IMR-90 (cell line): ENCODE measurements around the gene HEXIM1. TPM values are rescaled to one million over a fixed set of nuclear protein-coding genes. Genes with fewer than 3 reads are reported as not detected.
A peak's percentile ranks its signal among the peaks of the same experiment; 100 is the strongest.

Experiments used
- ATAC-seq: fragments of 200-7000 bp; cut with Tn5 transposase; 2 replicates; pipeline ENCODE4 v1.9.1; 2020; ENCODE audit warnings: low read depth, mild to moderate bottlenecking, moderate library complexity
- BruUV-seq: library from RNA; stranded (reverse); fragments of 400-500 nt; replicated peaks from 2 replicates; lab custom pipeline; 2021; lab: Mats Ljungman, UMichigan
- CTCF ChIA-PET: fragments of 300-600 bp; formaldehyde crosslinking; extraction: SDS; loops from one replicate; lab custom pipeline; 2021; ENCODE audit warnings: antibody characterized with exemption; lab: Yijun Ruan, JAX
- POLR2A ChIA-PET: fragments of 300-600 bp; sonication (Branson Sonifier 250); formaldehyde crosslinking; loops from one replicate; lab custom pipeline; 2022; ENCODE audit warnings: antibody characterized with exemption; ENCODE audit not compliant: unreplicated experiment; lab: Charles Lee
- DNase-seq: peaks from one replicate; pipeline ENCODE4 v3.0.0; 2013
- H2AFZ ChIP-seq: replicated peaks from 2 replicates; pipeline ENCODE3; 2013; ENCODE audit warnings: low read length, mild to moderate bottlenecking; ENCODE audit not compliant: poor library complexity
- H2AK5ac ChIP-seq: 2 replicates; pipeline ENCODE4 v1.6.1; 2013; ENCODE audit warnings: low read depth, low read length, inconsistent platforms
- H2AK9ac ChIP-seq: replicated peaks from 2 replicates; pipeline ENCODE3; 2013; ENCODE audit warnings: mild to moderate bottlenecking, low read depth, low read length, moderate library complexity; ENCODE audit not compliant: poor library complexity
- H2BK120ac ChIP-seq: 2 replicates; pipeline ENCODE4 v1.6.1; 2013; ENCODE audit warnings: low read depth, low read length, inconsistent platforms
- H2BK15ac ChIP-seq: 3 replicates; pipeline ENCODE4 v1.6.1; 2013; ENCODE audit warnings: low read depth, low read length, inconsistent platforms
- H2BK20ac ChIP-seq: 2 replicates; pipeline ENCODE4 v1.6.1; 2013; ENCODE audit warnings: low read depth, mild to moderate bottlenecking, inconsistent platforms, low read length, moderate library complexity
- H2BK5ac ChIP-seq: 2 replicates; pipeline ENCODE4 v1.6.1; 2013; ENCODE audit warnings: mild to moderate bottlenecking, low read depth, low read length, inconsistent platforms; ENCODE audit not compliant: poor library complexity, severe bottlenecking
- H3K14ac ChIP-seq: replicated peaks from 2 replicates; pipeline ENCODE4 v1.6.1; 2013; ENCODE audit warnings: low read depth, low read length, inconsistent platforms
- H3K18ac ChIP-seq: 2 replicates; pipeline ENCODE4 v1.6.1; 2013; ENCODE audit warnings: low read depth, low read length, control low read depth
- H3K23ac ChIP-seq: 2 replicates; pipeline ENCODE4 v1.6.1; 2013; ENCODE audit warnings: low read depth, low read length, inconsistent platforms
- H3K27ac ChIP-seq: 2 replicates; pipeline ENCODE4 v1.5.1; 2013; ENCODE audit warnings: mild to moderate bottlenecking, control low read depth, low read length; ENCODE audit not compliant: insufficient read depth
- H3K27me3 ChIP-seq: 2 replicates; pipeline ENCODE4 v1.6.1; 2013; ENCODE audit warnings: low read length; ENCODE audit not compliant: control insufficient read depth, insufficient read depth
- H3K36me3 ChIP-seq: 2 replicates; pipeline ENCODE4 v1.6.1; 2013; ENCODE audit warnings: low read length, mixed read lengths; ENCODE audit not compliant: control insufficient read depth, insufficient read depth
- H3K4ac ChIP-seq: 2 replicates; pipeline ENCODE4 v1.6.1; 2013; ENCODE audit warnings: low read depth, low read length, inconsistent platforms
- H3K4me1 ChIP-seq: 2 replicates; pipeline ENCODE4 v1.6.1; 2013; ENCODE audit warnings: low read length, mixed read lengths; ENCODE audit not compliant: control insufficient read depth, insufficient read depth
- H3K4me2 ChIP-seq: 2 replicates; pipeline ENCODE4 v1.6.1; 2013; ENCODE audit warnings: low read depth, mild to moderate bottlenecking, control low read depth, low read length, moderate library complexity
- H3K4me3 ChIP-seq: 2 replicates; pipeline ENCODE4 v1.5.1; 2013; ENCODE audit warnings: low read depth, mild to moderate bottlenecking, control low read depth, low read length, moderate library complexity; ENCODE audit not compliant: insufficient read depth
- H3K56ac ChIP-seq: 2 replicates; pipeline ENCODE4 v1.6.1; 2013; ENCODE audit warnings: low read length, inconsistent platforms; ENCODE audit not compliant: insufficient read depth; ENCODE audit errors: extremely low read depth
- H3K79me1 ChIP-seq, 2 experiments: 2 replicates each; pipeline ENCODE4 v1.6.1; 2013; ENCODE audit warnings: low read length in 2 of 2, inconsistent platforms in 1 of 2, low read depth in 1 of 2
- H3K9ac ChIP-seq: 2 replicates; pipeline ENCODE4 v1.6.1; 2013; ENCODE audit warnings: low read depth, low read length, control low read depth
- H3K9me1 ChIP-seq: 2 replicates; pipeline ENCODE4 v1.6.1; 2013; ENCODE audit warnings: low read length, inconsistent platforms; ENCODE audit not compliant: insufficient read depth
- H3K9me3 ChIP-seq: 2 replicates; pipeline ENCODE4 v1.6.1; 2013; ENCODE audit warnings: low read length; ENCODE audit not compliant: control insufficient read depth, insufficient read depth
- H4K20me1 ChIP-seq: 2 replicates; pipeline ENCODE4 v1.6.1; 2013; ENCODE audit warnings: low read length, inconsistent platforms; ENCODE audit not compliant: insufficient read depth
- H4K5ac ChIP-seq: 2 replicates; pipeline ENCODE4 v1.6.1; 2013; ENCODE audit warnings: mild to moderate bottlenecking, low read depth, low read length, control low read depth
- H4K8ac ChIP-seq, 2 experiments: 2 replicates each; pipeline ENCODE4 v1.6.1; 2013; ENCODE audit warnings: low read depth in 2 of 2, low read length in 2 of 2, control low read depth in 1 of 2, inconsistent platforms in 1 of 2
- H4K91ac ChIP-seq: 2 replicates; pipeline ENCODE4 v1.6.1; 2013; ENCODE audit warnings: low read depth, low read length, inconsistent platforms; ENCODE audit not compliant: insufficient read depth
- BHLHE40 ChIP-seq: fragments of 150-350 bp; IDR thresholded peaks from 2 replicates; pipeline ENCODE4 v1.6.1; 2016; ENCODE audit warnings: mild to moderate bottlenecking, low read depth, low read length
- CEBPB ChIP-seq: IDR thresholded peaks from 2 replicates; pipeline ENCODE4 v1.6.1; 2012; ENCODE audit warnings: low read depth, low read length, improper control_type of control experiment
- CHD1 ChIP-seq: IDR thresholded peaks from 2 replicates; pipeline ENCODE4 v1.6.1; 2012; ENCODE audit warnings: low read depth, low read length, improper control_type of control experiment
- ELK1 ChIP-seq: fragments of 150-350 bp; IDR thresholded peaks from 2 replicates; pipeline ENCODE4 v1.6.1; 2016; ENCODE audit warnings: low read depth, mild to moderate bottlenecking, low read length, moderate library complexity, borderline replicate concordance
- FOS ChIP-seq: fragments of 150-350 bp; IDR thresholded peaks from 2 replicates; pipeline ENCODE4 v1.6.1; 2016; ENCODE audit warnings: low read depth, low read length
- MAFK ChIP-seq: IDR thresholded peaks from 2 replicates; pipeline ENCODE4 v1.6.1; 2012; ENCODE audit warnings: low read depth, low read length, improper control_type of control experiment
- MAZ ChIP-seq: IDR thresholded peaks from 2 replicates; pipeline ENCODE4 v1.6.1; 2012; ENCODE audit warnings: low read depth, mild to moderate bottlenecking, low read length, improper control_type of control experiment, moderate library complexity, borderline replicate concordance
- MXI1 ChIP-seq: IDR thresholded peaks from 2 replicates; pipeline ENCODE4 v1.6.1; 2012; ENCODE audit warnings: low read depth, mild to moderate bottlenecking, low read length, moderate library complexity, borderline replicate concordance
- NFE2L2 ChIP-seq: fragments of 150-350 bp; IDR thresholded peaks from 2 replicates; pipeline ENCODE4 v1.6.1; 2016; ENCODE audit warnings: low read depth, mild to moderate bottlenecking, low read length
- POLR2A ChIP-seq: IDR thresholded peaks from 2 replicates; pipeline ENCODE4 v1.6.1; 2012; ENCODE audit warnings: mild to moderate bottlenecking, low read depth, low read length
- RAD21 ChIP-seq: IDR thresholded peaks from 2 replicates; pipeline ENCODE4 v1.6.1; 2012; ENCODE audit warnings: low read length, improper control_type of control experiment
- RCOR1 ChIP-seq: IDR thresholded peaks from 2 replicates; pipeline ENCODE4 v1.6.1; 2012; ENCODE audit warnings: mild to moderate bottlenecking, low read length, improper control_type of control experiment; ENCODE audit not compliant: insufficient replicate concordance
- RFX5 ChIP-seq: IDR thresholded peaks from 2 replicates; pipeline ENCODE4 v1.8.0; 2012; ENCODE audit warnings: low read depth, mild to moderate bottlenecking, low read length, moderate library complexity
- SMC3 ChIP-seq: fragments of 150-350 bp; IDR thresholded peaks from 2 replicates; pipeline ENCODE4 v1.6.1; 2016; ENCODE audit warnings: low read depth, mild to moderate bottlenecking, antibody characterized with exemption, low read length, moderate library complexity
- USF2 ChIP-seq: fragments of 150-350 bp; IDR thresholded peaks from 2 replicates; pipeline ENCODE4 v1.6.1; 2017; ENCODE audit warnings: mild to moderate bottlenecking, antibody characterized with exemption, low read length, low read depth
- WGBS, 2 experiments: methylation state at CpG; one replicate each; pipeline versions ENCODE4 v1.1.5 to v1.1.7; 2013; ENCODE audit warnings: missing lambda C conversion rate in 2 of 2; ENCODE audit not compliant: insufficient read length in 1 of 2; ENCODE audit errors: extremely low coverage in 2 of 2; 5-methylcytosine and 5-hydroxymethylcytosine counted together
- dilution Hi-C: fragments of 300-500 bp; cut with HindIII; formaldehyde crosslinking; loops from one replicate; pipeline ENCODE4 v1.14.3; 2018; ENCODE audit warnings: low sequenced_read_pairs; ENCODE audit not compliant: unreplicated experiment
- in situ Hi-C: fragments of 300-500 bp; cut with MboI; formaldehyde crosslinking; loops from 3 replicates; pipeline ENCODE4 v1.14.3; 2019; ENCODE audit warnings: low sequenced_read_pairs, inconsistent platforms, mixed read lengths
- intact Hi-C: fragments of 100-400 bp; cut with micrococcal nuclease; formaldehyde crosslinking; loops from 2 replicates; pipeline ENCODE4 v1.10.0; 2022
- polyA plus RNA-seq, 3 experiments: library from polyadenylated mRNA; depleted of rRNA; stranded (reverse); fragments of >200 nt; gene quantifications; 2 replicates each; pipeline ENCODE4 v1.2.3, GENCODE V29; 2012; ENCODE audit warnings: low replicate concordance in 1 of 3
- total RNA-seq: library from RNA; depleted of rRNA; stranded (reverse); fragments of >200 nt; gene quantifications from 2 replicates; pipeline ENCODE4 v1.2.3, GENCODE V29; 2012
- TF ChIP-seq, protein P1 (sequence below): conservative IDR thresholded peaks from 2 replicates; pipeline ENCODE4 v1.5.1; 2012; ENCODE audit warnings: mild to moderate bottlenecking, low read depth, low read length, improper control_type of control experiment

HEXIM1 gene
- total and polyA plus RNA-seq, 2 of the 4 experiments (the other 2 are of a cell fraction), result 5.9 to 14.5 TPM

DNA sequence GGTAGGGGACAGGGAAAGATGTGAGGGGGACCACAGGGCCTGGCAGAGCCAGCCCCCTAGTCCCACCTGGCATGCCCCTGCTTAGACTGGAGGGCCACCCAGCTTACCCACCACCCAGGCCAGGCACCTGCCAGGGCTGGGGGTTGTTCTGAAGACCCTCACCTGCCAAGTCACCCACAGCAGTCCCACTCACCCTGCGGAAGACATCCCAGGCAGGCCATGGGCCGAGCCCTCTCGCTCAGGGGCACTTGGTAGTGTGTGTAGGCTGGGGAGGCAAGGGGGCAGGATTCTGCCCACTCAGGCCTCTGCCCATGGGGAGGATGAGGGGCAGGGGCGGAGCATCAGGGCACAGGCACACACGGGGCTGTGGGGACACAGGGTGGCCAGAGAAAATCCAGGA is 19.9 kb upstream of the HEXIM1 start:
- dilution Hi-C loops, result no loop called here
- Histone ChIP-seq H2BK5ac (peak overlapping the region; percentile 89), H2AK9ac (peak overlapping the region; percentile 39), H4K5ac (peak overlapping the region; percentile 18; the same call in 1 of the 2 replicates), H2BK15ac (no peak overlapping the region; the same call in 2 of the 3 replicates), H4K20me1 (peaks cover 9% of the 10 kb centered on the region; the same call in 1 of the 2 replicates), H3K9ac (0 out of 2 replicates have a peak overlapping the region, but pooled peaks have one; percentile 9), H3K4me1 (peaks cover 48% of the 10 kb centered on the region), H4K8ac (peak overlapping the region; percentile 72 to 94), H3K79me1 (peaks cover 54 to 80% of the 10 kb centered on the region in 2 experiments), H3K4ac (peak overlapping the region; percentile 98), H3K9me1 (peaks cover 42% of the 10 kb centered on the region), H2BK20ac (peak overlapping the region; percentile 43), H3K36me3 (no peaks in the 10 kb centered on the region), H3K18ac (peak overlapping the region; percentile 17; the same call in 1 of the 2 replicates), H2AFZ (peak overlapping the region; percentile 77), H3K4me2 (peak overlapping the region; percentile 10; the same call in 1 of the 2 replicates), H4K91ac (peak overlapping the region; percentile 88), H2AK5ac (peak overlapping the region; percentile 99), H3K9me3 (no peaks in the 10 kb centered on the region), H3K56ac (peak overlapping the region; percentile 13; the same call in 1 of the 2 replicates), H3K23ac (no peak overlapping the region; the same call in 1 of the 2 replicates), H3K4me3 (no peak overlapping the region), H3K27ac (peak overlapping the region; percentile 88), H2BK120ac (peak overlapping the region; percentile 91), H3K14ac (peak overlapping the region; percentile 70), H3K27me3 (no peaks in the 10 kb centered on the region)
- TF ChIP-seq SMC3 (no peak), BHLHE40 (no peak), ELK1 (no peak), CEBPB (no peak), RAD21 (no peak), CHD1 (no peak), RFX5 (no peak), MAFK (no peak), FOS (no peak), USF2 (no peak), NFE2L2 (no peak), MXI1 (no peak), MAZ (no peak), RCOR1 (no peak), POLR2A (no peak)
- TF ChIP-seq, protein P1, sequence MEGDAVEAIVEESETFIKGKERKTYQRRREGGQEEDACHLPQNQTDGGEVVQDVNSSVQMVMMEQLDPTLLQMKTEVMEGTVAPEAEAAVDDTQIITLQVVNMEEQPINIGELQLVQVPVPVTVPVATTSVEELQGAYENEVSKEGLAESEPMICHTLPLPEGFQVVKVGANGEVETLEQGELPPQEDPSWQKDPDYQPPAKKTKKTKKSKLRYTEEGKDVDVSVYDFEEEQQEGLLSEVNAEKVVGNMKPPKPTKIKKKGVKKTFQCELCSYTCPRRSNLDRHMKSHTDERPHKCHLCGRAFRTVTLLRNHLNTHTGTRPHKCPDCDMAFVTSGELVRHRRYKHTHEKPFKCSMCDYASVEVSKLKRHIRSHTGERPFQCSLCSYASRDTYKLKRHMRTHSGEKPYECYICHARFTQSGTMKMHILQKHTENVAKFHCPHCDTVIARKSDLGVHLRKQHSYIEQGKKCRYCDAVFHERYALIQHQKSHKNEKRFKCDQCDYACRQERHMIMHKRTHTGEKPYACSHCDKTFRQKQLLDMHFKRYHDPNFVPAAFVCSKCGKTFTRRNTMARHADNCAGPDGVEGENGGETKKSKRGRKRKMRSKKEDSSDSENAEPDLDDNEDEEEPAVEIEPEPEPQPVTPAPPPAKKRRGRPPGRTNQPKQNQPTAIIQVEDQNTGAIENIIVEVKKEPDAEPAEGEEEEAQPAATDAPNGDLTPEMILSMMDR, result no peak
- in situ Hi-C loops, result no loop called here
- CTCF ChIA-PET, result no interaction called here
- intact Hi-C loops, result no loop called here
- no CpG with 5 or more reads among the region's 5 CpGs for WGBS, 2 experiments
- BruUV-seq, result no TSS peak
- ATAC-seq, result no peak
- POLR2A ChIA-PET, result interaction anchor here (0.5 kb wide), 1 partner anchor 26 kb away, joined by 4 read pairs; no protein-coding TSS in a partner anchor
- no peak for DNase-seq
